NT2/D1 (cell line): ENCODE data around the gene SPTBN5.
"Not testable (repeated sequence)": the region's sequence is repeated elsewhere in the genome, so short reads cannot be mapped to it uniquely, and the experiment has no call there.

Experiments used
- DNase-seq: peaks from one replicate; pipeline ENCODE4 v3.0.0-alpha.2; 2011; ENCODE audit warnings: low read depth, low spot score
- H3K27me3 ChIP-seq: 2 replicates; pipeline ENCODE4 v1.6.0; 2011; ENCODE audit warnings: mild to moderate bottlenecking; ENCODE audit not compliant: insufficient read length, insufficient read depth
- H3K36me3 ChIP-seq: 2 replicates; pipeline ENCODE4 v1.6.1; 2011; ENCODE audit warnings: mild to moderate bottlenecking, low read length, mixed read lengths; ENCODE audit not compliant: insufficient read depth, insufficient read length
- H3K4me1 ChIP-seq: 2 replicates; pipeline ENCODE4 v1.5.1; 2011; ENCODE audit not compliant: insufficient read depth, insufficient read length
- H3K4me3 ChIP-seq: 2 replicates; pipeline ENCODE4 v1.5.1; 2011; ENCODE audit warnings: low read depth; ENCODE audit not compliant: insufficient read length
- H3K9ac ChIP-seq: 2 replicates; pipeline ENCODE4 v1.6.0; 2011; ENCODE audit warnings: low read depth; ENCODE audit not compliant: insufficient read length
- H3K9me3 ChIP-seq: 2 replicates; pipeline ENCODE4 v1.5.1; 2011; ENCODE audit warnings: mild to moderate bottlenecking, low read length; ENCODE audit not compliant: insufficient read depth
- SUZ12 ChIP-seq: IDR thresholded peaks from 2 replicates; pipeline ENCODE4 v1.6.1; 2011; ENCODE audit not compliant: insufficient read length, insufficient read depth; ENCODE audit errors: extremely low read depth
- YY1 ChIP-seq: IDR thresholded peaks from 2 replicates; pipeline ENCODE4 v1.6.1; 2011; ENCODE audit not compliant: insufficient read length, insufficient read depth
- ZNF274 ChIP-seq: IDR thresholded peaks from 2 replicates; pipeline ENCODE4 v1.6.1; 2011; ENCODE audit warnings: mild to moderate bottlenecking, low read depth, low read length

SPTBN5 gene

DNA sequence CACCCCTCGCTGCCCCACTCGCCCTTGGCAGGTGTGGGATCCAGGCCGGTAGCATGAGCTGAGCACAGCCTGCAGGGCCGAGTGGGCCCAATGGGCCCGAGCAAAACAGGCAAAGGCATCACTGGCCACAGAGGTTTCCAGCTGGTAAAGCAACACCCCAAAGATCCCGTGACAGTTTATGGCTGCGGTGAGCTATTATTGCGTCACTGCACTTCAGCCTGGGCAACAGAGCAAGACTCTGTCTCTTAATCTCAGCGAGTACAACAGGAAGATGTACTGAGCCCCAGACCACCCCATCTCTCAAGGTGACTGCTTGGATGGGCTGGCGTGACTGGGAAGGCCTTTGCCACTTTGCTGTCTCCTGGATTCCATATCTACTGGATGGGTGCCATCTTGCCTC is 61.6 kb downstream of the SPTBN5 start:
- H3K36me3 ChIP-seq, result peaks cover 35% of the 10 kb centered on the region
- DNase-seq, result no peak
- no peak overlapping the region for H3K9ac ChIP-seq
- no peak overlapping the region for H3K4me3 ChIP-seq
- H3K27me3 ChIP-seq, result no peaks in the 10 kb centered on the region
- no peaks in the 10 kb centered on the region for H3K9me3 ChIP-seq
- H3K4me1 ChIP-seq, result no peaks in the 10 kb centered on the region
- TF ChIP-seq YY1, result no peak
- no peak for TF ChIP-seq SUZ12
- TF ChIP-seq ZNF274, result no peak

DNA sequence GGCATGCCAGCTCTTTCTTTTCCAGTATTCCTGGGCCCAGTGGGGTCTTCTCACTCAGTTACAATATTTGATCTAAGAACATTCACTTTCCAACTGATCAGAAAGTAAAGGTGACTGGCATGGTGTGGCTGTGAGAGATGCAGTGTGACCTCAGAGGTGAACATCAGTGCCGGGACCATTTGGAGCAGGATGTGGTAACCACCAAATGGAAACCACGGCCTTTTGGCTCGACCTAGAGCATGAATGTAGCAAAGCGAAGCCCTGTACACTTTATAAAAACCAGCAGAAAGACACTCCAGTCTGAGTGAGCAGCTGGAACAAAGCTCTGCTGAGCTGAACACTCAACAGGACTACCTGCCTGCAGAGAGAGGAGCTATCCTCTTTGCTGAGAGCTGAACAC is 62.6 kb downstream of the SPTBN5 start:
- not testable (repeated sequence) for H3K4me1 ChIP-seq, H3K4me3 ChIP-seq, H3K9me3 ChIP-seq, H3K27me3 ChIP-seq, H3K9ac ChIP-seq, DNase-seq
- peaks cover 36% of the 10 kb centered on the region for H3K36me3 ChIP-seq

DNA sequence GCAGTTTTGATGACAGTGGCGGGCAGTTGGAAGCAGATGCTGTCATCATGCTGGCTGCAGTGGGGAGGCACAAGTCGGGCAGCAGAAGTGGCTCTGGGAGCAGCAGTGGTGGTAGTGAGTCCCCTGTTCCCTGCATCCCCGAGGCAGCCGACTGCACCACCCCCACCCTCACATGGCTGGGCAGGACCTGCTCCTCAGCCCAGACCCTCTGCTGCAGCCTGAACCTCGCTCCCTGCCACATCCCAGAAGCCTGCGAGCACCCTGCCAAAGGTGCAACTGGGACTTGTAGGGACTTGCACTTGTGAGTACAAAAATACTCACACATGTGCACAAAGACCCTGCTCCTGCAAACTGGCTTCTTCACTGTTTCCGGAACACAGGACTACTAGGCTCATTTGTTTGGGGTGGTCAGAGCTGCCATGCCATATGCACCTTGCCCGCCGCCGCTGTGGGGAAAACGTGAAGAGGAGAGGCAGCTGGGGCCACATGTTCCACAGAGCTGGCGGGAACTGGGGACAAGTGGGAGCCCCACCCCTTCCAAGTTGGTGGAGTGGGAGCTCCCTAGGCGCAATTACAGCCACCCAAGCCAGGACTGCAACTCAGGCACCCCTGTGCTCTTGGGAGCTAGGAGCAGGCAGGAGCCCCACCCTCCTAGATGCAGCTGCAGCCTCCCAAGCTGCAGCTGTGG is 63.8 kb downstream of the SPTBN5 start:
- Histone ChIP-seq H3K4me3 (no peak overlapping the region), H3K27me3 (no peaks in the 10 kb centered on the region), H3K36me3 (peaks cover 39% of the 10 kb centered on the region), H3K9ac (no peak overlapping the region), H3K4me1 (no peaks in the 10 kb centered on the region), H3K9me3 (no peaks in the 10 kb centered on the region)
- DNase-seq, result no peak
- no peak for TF ChIP-seq YY1
- no peak for TF ChIP-seq ZNF274
- TF ChIP-seq SUZ12, result no peak

DNA sequence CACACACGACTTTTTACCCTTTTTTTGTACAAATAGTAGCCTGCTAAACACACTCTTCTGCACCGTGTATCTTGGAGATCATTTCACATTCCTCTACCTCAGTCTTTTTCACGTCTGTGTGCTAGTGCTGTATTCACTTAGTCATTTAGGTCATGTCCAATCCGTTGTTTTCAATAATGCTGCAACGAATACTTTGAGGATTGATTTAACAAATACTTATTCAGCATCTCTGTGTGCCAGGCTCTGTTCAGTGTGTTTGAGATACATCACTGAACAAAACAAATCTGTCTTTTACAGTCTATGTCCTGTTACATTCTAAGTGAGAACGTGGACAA is 65.1 kb downstream of the SPTBN5 start:
- DNase-seq, result no peak
- Histone ChIP-seq H3K9ac (peak overlapping the region; percentile 92), H3K36me3 (peaks cover 44% of the 10 kb centered on the region), H3K27me3 (no peaks in the 10 kb centered on the region), H3K4me3 (peak overlapping the region; percentile 92), H3K9me3 (no peaks in the 10 kb centered on the region), H3K4me1 (no peaks in the 10 kb centered on the region)
- TF ChIP-seq SUZ12, result no peak
- TF ChIP-seq YY1, result no peak
- no peak for TF ChIP-seq ZNF274

DNA sequence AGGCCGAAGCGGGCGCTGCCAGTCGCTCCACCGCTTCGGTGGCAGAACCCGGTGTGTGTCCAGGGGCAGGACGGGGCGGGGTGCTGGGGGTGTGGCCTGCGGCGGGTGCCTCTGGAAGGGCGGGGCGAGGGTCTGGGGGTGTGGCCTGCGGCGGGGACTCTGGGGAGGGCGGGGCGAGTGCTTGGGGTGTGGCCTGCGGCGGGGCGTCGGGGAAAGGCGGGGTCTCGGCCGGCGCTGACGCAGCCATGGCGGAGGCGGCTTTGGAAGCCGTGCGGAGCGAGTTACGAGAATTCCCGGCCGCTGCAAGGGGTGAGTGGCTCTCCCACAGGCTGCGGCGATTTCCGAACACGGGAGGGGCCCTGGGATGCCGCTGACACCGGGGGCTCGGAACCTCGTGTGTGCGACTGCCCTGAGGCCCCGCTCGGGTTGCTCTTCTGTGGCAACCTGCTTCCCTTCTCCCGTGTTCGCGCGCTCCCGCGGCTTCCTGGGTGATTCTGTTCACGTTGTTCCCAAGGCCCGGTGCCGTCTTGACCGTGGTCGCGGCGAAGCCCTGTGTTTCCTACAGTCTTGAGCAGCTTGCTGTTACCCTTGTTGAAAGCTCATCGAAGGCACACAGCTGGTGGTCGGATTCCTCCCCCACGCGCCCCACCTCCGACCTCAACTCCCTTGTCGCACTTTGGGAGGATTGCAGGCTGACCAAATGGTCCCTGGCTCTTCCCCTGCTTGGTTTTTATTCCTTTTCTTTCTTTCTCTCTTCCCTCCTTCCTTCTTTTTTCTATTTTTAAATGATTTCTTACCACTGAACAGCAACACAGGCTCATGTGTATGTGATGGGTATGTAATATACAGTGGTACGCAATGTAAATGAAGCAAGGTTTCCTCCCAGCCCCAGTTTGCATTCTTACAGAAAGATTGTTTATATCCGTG is 65.7 kb downstream of the SPTBN5 start, which contains the start of gene JMJD7:
JMJD7 (plus strand) TSS at position 213 of the 927 bp plus-strand sequence; CDS start at position 246, 33 bp downstream.
- H3K36me3 ChIP-seq, result peaks cover 50% of the 10 kb centered on the region
- TF ChIP-seq SUZ12, result no peak
- no peak for TF ChIP-seq YY1
- no peak for TF ChIP-seq ZNF274
- no peaks in the 10 kb centered on the region for H3K9me3 ChIP-seq
- peak within 1 kb of the TSS; percentile 92 for H3K4me3 ChIP-seq
- H3K4me1 ChIP-seq, result no peaks in the 10 kb centered on the region
- no peaks in the 10 kb centered on the region for H3K27me3 ChIP-seq
- peak within 1 kb of the TSS; percentile 92 for H3K9ac ChIP-seq
- peak; percentile 58 for DNase-seq

DNA sequence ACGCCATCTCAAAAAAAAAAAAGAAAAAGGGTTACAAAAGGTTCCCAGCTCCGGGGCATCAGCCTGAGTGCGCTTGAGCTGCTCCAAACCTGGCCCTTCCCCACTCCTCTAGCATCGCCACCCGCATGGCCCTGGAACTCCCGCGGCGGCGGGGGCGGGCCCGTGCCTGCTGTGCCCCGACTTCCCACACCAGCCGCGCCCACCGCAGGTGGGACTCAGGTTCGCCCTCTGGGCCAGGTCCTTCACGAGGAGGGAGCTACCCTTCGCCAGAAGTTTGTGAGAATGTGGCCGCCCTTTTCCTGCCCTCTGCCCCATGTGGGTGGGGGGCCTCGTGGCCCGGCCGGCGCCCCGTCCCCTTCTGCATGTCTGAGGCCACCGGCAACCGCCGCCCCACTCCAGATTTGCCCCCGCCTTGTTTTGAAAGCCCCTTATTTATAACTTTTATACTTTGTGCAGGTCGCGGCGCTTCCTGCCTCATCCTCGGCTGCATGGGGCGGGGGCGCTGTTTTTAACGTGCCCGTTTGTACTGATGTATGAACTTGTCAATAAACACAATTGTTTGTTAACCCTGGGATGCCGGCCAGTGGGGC is 66.5 kb downstream of the SPTBN5 start:
- TF ChIP-seq ZNF274, result no peak
- no peak for TF ChIP-seq YY1
- TF ChIP-seq SUZ12, result no peak
- no peaks in the 10 kb centered on the region for H3K4me1 ChIP-seq
- no peak for DNase-seq

More for the DNA sequence above, 66.5 kb downstream of the SPTBN5 start:
- H3K27me3 ChIP-seq, result no peaks in the 10 kb centered on the region
- H3K9ac ChIP-seq, result peak overlapping the region; percentile 61
- H3K36me3 ChIP-seq, result peaks cover 49% of the 10 kb centered on the region
- peak overlapping the region; percentile 32 for H3K4me3 ChIP-seq
- no peaks in the 10 kb centered on the region for H3K9me3 ChIP-seq
